Vagina (tissue), 2 donors: ENCODE results near the gene TTLL12.

Experiments
- CTCF ChIP-seq, 3 experiments: fragments of 450-650 bp in 2 of 3; fragments of 200-600 bp in 1 of 3; sonication (generic) in 1 of 3; IDR thresholded peaks; one replicate each; pipeline ENCODE4 v1.5.1; 2017 to 2019; ENCODE audit warnings: antibody characterized with exemption in 3 of 3, mild to moderate bottlenecking in 2 of 3, moderate library complexity in 2 of 3
- POLR2A ChIP-seq, 2 donors: fragments of 450-650 bp; IDR thresholded peaks; one replicate each; pipeline ENCODE4 v1.6.1; 2017; ENCODE audit warnings: antibody characterized with exemption in 2 of 2, mild to moderate bottlenecking in 2 of 2, moderate library complexity in 2 of 2

DNA sequence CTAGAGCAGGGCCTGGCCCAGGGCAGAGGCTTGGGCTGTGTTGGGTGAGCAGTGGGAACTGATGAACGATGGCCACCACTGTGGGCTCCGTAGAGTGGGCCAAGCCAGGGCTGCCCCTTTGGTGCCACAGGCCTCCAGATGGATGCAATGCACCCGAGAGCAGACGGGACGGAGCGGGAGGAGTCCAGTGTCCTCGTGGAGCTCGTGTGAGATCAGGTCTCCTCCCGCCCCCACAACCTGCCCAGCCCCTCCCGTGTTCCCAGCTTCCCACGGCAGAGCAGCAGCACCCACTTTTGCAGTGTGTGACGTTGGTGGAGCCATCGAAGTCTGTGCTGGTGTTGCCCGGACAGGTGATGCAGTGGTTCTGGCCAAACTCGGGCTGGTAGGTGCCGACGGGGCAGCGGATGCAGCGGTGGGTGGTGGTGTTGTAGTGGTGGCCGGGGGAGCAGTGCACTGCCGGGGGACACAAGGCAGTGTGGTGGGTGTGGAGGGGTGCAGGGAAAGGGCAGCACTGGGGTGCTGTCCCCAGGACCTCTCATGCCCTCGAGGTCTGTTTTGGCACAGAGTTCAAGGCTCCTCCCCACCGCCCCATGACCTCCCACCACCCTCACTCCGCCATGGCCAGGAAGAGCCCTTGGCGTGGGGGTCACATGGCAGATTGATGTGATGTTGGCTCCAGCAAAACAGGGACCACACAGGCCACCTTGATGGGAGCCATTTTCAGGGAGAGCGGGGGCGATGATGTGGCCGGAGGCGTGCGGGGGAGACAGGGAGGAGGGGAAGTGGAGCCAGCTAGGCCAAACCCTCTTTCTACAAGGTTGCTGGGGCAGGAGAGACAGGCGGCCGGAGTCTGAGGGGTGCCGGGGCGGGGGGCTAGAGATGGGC, 23.9 kb upstream of the TTLL12 start:
- TF ChIP-seq CTCF (IDR thresholded peaks at IDR 0.05): no peak
- no peak for TF ChIP-seq POLR2A (IDR thresholded peaks at IDR 0.05)
